HEK293 (cell line): ENCODE measurements around the gene PYCR2.

Experiments
- CTCF ChIA-PET: fragments of 350-600 bp; formaldehyde crosslinking; extraction: SDS; loops from one replicate; lab custom pipeline; 2021; ENCODE audit warnings: antibody characterized with exemption; lab: Yijun Ruan, JAX
- POLR2A ChIA-PET: fragments of 300-600 bp; formaldehyde crosslinking; extraction: SDS; loops from one replicate; lab custom pipeline; 2020; ENCODE audit warnings: antibody characterized with exemption, inconsistent platforms; lab: Yijun Ruan, JAX
- H3K27ac ChIP-seq: fragments of 200-500 bp; sonication (Bioruptor generic); 2 replicates; pipeline ENCODE4 v1.5.1; 2014; ENCODE audit warnings: low read depth, low read length, control low read depth, inconsistent platforms; ENCODE audit errors: extremely low read depth
- H3K36me3 ChIP-seq, 2 experiments: fragments of 200-500 bp in 1 of 2; sonication (Bioruptor generic) in 1 of 2; 1 replicate in 1 of 2; 2 replicates in 1 of 2; pipeline ENCODE4 v1.5.1; 2014 to 2017; ENCODE audit warnings: inconsistent platforms in 2 of 2, low read length in 2 of 2; ENCODE audit not compliant: control insufficient read depth in 2 of 2, insufficient read depth in 1 of 2
- H3K4me1 ChIP-seq: fragments of 200-500 bp; sonication (Bioruptor generic); 2 replicates; pipeline ENCODE4 v1.5.1; 2014; ENCODE audit warnings: mild to moderate bottlenecking, low read length, inconsistent platforms; ENCODE audit not compliant: control insufficient read depth, insufficient read depth
- H3K4me3 ChIP-seq: 2 replicates; pipeline ENCODE4 v1.5.1; 2011; ENCODE audit warnings: low read depth, mild to moderate bottlenecking, control low read depth, low read length, moderate library complexity
- H3K9me3 ChIP-seq: fragments of 200-500 bp; sonication (Bioruptor generic); 2 replicates; pipeline ENCODE4 v1.5.1; 2014; ENCODE audit warnings: low read depth, low read length, inconsistent platforms; ENCODE audit not compliant: control insufficient read depth, insufficient read depth
- BCL11A ChIP-seq: fragments of 450-650 bp; formaldehyde crosslinking; IDR thresholded peaks from 2 replicates; pipeline ENCODE4 v1.5.1; 2016; ENCODE audit warnings: low read depth, missing biosample characterization, missing genetic modification characterization
- CTCF ChIP-seq: fragments of 450-650 bp; formaldehyde crosslinking; IDR thresholded peaks from 2 replicates; pipeline ENCODE4 v1.5.1; 2016; ENCODE audit warnings: missing biosample characterization, missing genetic modification characterization
- EGR2 ChIP-seq: fragments of 450-650 bp; formaldehyde crosslinking; IDR thresholded peaks from 2 replicates; pipeline ENCODE4 v1.5.1; 2016; ENCODE audit warnings: low read depth, missing biosample characterization, missing genetic modification characterization
- GLIS1 ChIP-seq: fragments of 450-650 bp; formaldehyde crosslinking; IDR thresholded peaks from 2 replicates; pipeline ENCODE4 v1.5.1; 2016; ENCODE audit warnings: missing biosample characterization, missing genetic modification characterization
- IKZF3 ChIP-seq: fragments of 450-650 bp; IDR thresholded peaks from 2 replicates; pipeline ENCODE4 v1.5.0; 2018; ENCODE audit warnings: missing biosample characterization, mild to moderate bottlenecking, missing genetic modification characterization, moderate library complexity
- ZBTB1 ChIP-seq: fragments of 450-650 bp; formaldehyde crosslinking; IDR thresholded peaks from 2 replicates; pipeline ENCODE4 v1.5.1; 2016; ENCODE audit warnings: missing biosample characterization, missing genetic modification characterization
- ZBTB17 ChIP-seq: fragments of 450-650 bp; formaldehyde crosslinking; IDR thresholded peaks from 2 replicates; pipeline ENCODE4 v1.5.1; 2016; ENCODE audit warnings: missing biosample characterization, missing genetic modification characterization
- ZBTB48 ChIP-seq: fragments of 450-650 bp; formaldehyde crosslinking; IDR thresholded peaks from 2 replicates; pipeline ENCODE4 v1.5.1; 2016; ENCODE audit warnings: missing biosample characterization, missing genetic modification characterization
- ZIC2 ChIP-seq: fragments of 450-650 bp; formaldehyde crosslinking; IDR thresholded peaks from 2 replicates; pipeline ENCODE4 v1.5.1; 2016; ENCODE audit warnings: missing biosample characterization, missing genetic modification characterization
- ZNF202 ChIP-seq: fragments of 450-650 bp; formaldehyde crosslinking; IDR thresholded peaks from 2 replicates; pipeline ENCODE4 v1.5.1; 2016; ENCODE audit warnings: missing biosample characterization, missing genetic modification characterization, borderline replicate concordance
- ZNF311 ChIP-seq: fragments of 450-650 bp; formaldehyde crosslinking; IDR thresholded peaks from 2 replicates; pipeline ENCODE4 v1.5.1; 2017; ENCODE audit warnings: missing biosample characterization, missing genetic modification characterization, borderline replicate concordance
- ZNF354C ChIP-seq: fragments of 450-650 bp; formaldehyde crosslinking; IDR thresholded peaks from 2 replicates; pipeline ENCODE4 v1.5.1; 2016; ENCODE audit warnings: missing biosample characterization, missing genetic modification characterization, low read depth, borderline replicate concordance
- ZNF391 ChIP-seq: fragments of 450-650 bp; formaldehyde crosslinking; IDR thresholded peaks from 2 replicates; pipeline ENCODE4 v1.5.1; 2016; ENCODE audit warnings: low read depth, missing biosample characterization, missing genetic modification characterization, borderline replicate concordance
- ZNF580 ChIP-seq: fragments of 450-650 bp; formaldehyde crosslinking; IDR thresholded peaks from 2 replicates; pipeline ENCODE4 v1.5.1; 2016; ENCODE audit warnings: missing biosample characterization, missing genetic modification characterization
- ZNF600 ChIP-seq: fragments of 450-650 bp; formaldehyde crosslinking; IDR thresholded peaks from 2 replicates; pipeline ENCODE4 v1.5.1; 2016; ENCODE audit warnings: missing biosample characterization, missing genetic modification characterization
- ZNF645 ChIP-seq: fragments of 450-650 bp; formaldehyde crosslinking; IDR thresholded peaks from 2 replicates; pipeline ENCODE4; 2016; ENCODE audit warnings: missing biosample characterization, missing genetic modification characterization
- ZNF707 ChIP-seq: fragments of 450-650 bp; formaldehyde crosslinking; IDR thresholded peaks from 2 replicates; pipeline ENCODE4 v1.5.1; 2016; ENCODE audit warnings: missing biosample characterization, missing genetic modification characterization

Gene PYCR2

GRCh38 chr1:225877580-225877979 is 46.5 kb downstream of the PYCR2 start:
- ChIA-PET POLR2A (interaction anchor here (1.0 kb wide), 1 partner anchor 9 kb away, joined by 4 read pairs; no protein-coding TSS in a partner anchor), CTCF (interaction anchor here (0.5 to 2.6 kb wide), 19 partner anchors 9 to 545 kb away, joined by 3 to 14 read pairs (median 4); partner anchors contain the start of gene LEFTY1)
- H3K27ac ChIP-seq: no peak overlapping the region
- no peak overlapping the region for H3K4me3 ChIP-seq
- no peaks in the 10 kb centered on the region for H3K9me3 ChIP-seq
- H3K36me3 ChIP-seq: peaks cover 0 to 43% of the 10 kb centered on the region in 2 experiments; a peak in 2 of 3 replicates
- TF ChIP-seq ZNF202 (tag by site-specific recombination) (no peak), ZNF354C (tag by site-specific recombination) (no peak), CTCF (tag by site-specific recombination) (peak; percentile 85), ZNF645 (tag by site-specific recombination) (no peak), ZBTB1 (no peak), ZNF311 (tag by site-specific recombination) (no peak), ZBTB48 (tag by site-specific recombination) (no peak), IKZF3 (tag by site-specific recombination) (0 out of 2 replicates have a peak, but pooled peaks have one; percentile 3), ZNF580 (tag by site-specific recombination) (no peak), GLIS1 (tag by site-specific recombination) (peak; percentile 6; the same call in 1 of the 2 replicates), EGR2 (tag by site-specific recombination) (no peak), BCL11A (tag by site-specific recombination) (no peak), ZBTB17 (tag by site-specific recombination) (no peak), ZNF600 (tag by site-specific recombination) (peak; percentile 59; the same call in 1 of the 2 replicates)
- no peaks in the 10 kb centered on the region; the same call in 1 of the 2 replicates for H3K4me1 ChIP-seq

DNA sequence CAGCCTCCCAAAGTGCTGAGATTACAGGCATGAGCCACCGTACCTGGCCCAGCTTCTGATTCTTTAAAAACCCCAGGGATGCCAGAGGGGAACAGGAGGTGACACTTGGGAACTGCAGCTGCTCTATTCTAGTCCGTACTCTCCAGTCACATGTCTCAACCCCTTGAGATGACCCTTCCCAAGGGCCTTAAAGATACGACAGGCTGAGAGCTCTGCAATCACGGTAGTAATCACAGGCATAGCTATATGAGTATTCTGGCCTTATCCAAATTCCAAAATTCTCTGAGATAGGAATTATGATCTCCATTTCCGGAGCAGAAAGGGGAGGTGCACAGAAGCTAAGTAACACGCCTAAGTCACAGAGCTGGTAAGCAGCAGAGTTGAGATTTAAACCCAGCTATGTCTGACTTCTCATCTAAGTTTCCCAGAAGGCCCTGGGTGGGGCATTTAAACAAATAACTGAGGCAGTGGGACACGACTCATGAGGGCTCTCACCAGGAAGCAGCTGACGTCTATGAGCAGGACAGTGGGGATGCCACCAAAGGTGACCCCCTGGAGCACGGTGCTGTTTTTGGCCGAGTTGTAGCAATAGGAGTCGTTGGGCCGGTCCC is 47.0 kb downstream of the PYCR2 start:
- TF ChIP-seq ZNF707 (no peak), EGR2 (tag by site-specific recombination) (no peak), ZNF600 (tag by site-specific recombination) (peak; percentile 59), ZIC2 (tag by site-specific recombination) (peak; percentile 75), ZNF391 (tag by site-specific recombination) (no peak)
- ChIA-PET CTCF (interaction anchor here (0.5 to 2.6 kb wide), 18 partner anchors 8 to 545 kb away, joined by 3 to 14 read pairs (median 4); no protein-coding TSS in a partner anchor), POLR2A (interaction anchor here (0.5 to 1.0 kb wide), 2 partner anchors 8 to 1289 kb away, joined by 4 read pairs; no protein-coding TSS in a partner anchor)
- peaks cover 0 to 43% of the 10 kb centered on the region in 2 experiments; a peak in 2 of 3 replicates for H3K36me3 ChIP-seq
- H3K9me3 ChIP-seq: no peaks in the 10 kb centered on the region
- H3K4me1 ChIP-seq: peaks cover 1% of the 10 kb centered on the region
- H3K27ac ChIP-seq: no peak overlapping the region
- H3K4me3 ChIP-seq: no peak overlapping the region
